OCI-LY7 (cell line): ENCODE data around the gene VNN1. TPM values are rescaled to one million over a fixed set of nuclear protein-coding genes. Genes with fewer than 3 reads are reported as not detected.
"Not testable (repeated sequence)": the region's sequence is repeated elsewhere in the genome, so short reads cannot be mapped to it uniquely, and the experiment has no call there.

Experiments used
- BruUV-seq: library from RNA; stranded (reverse); fragments of 400-500 nt; replicated peaks from 2 replicates; lab custom pipeline; 2021; lab: Mats Ljungman, UMichigan
- CTCF ChIA-PET: fragments of 300-600 bp; sonication (Branson Sonifier 250); formaldehyde crosslinking; loops from one replicate; lab custom pipeline; 2022; ENCODE audit warnings: antibody characterized with exemption; ENCODE audit not compliant: unreplicated experiment; lab: Charles Lee
- POLR2A ChIA-PET: fragments of 300-600 bp; sonication (Branson Sonifier 250); formaldehyde crosslinking; loops from one replicate; lab custom pipeline; 2022; ENCODE audit warnings: antibody characterized with exemption; lab: Charles Lee
- DNase-seq: peaks from one replicate; pipeline ENCODE4 v3.0.0-alpha.2; 2015; ENCODE audit warnings: low spot score
- H2AFZ ChIP-seq: fragments of 200-600 bp; sonication (generic), shearing (Covaris generic); 2 replicates; pipeline ENCODE4 v1.6.1; 2014; ENCODE audit warnings: mild to moderate bottlenecking, antibody characterized with exemption, low read length, moderate library complexity
- H3K27ac ChIP-seq: fragments of 200-600 bp; sonication (generic); 2 replicates; pipeline ENCODE4 v1.5.1; 2014; ENCODE audit warnings: mixed run types, low read depth, mild to moderate bottlenecking, moderate library complexity, low read length, inconsistent platforms; ENCODE audit not compliant: poor library complexity, severe bottlenecking
- H3K36me3 ChIP-seq: fragments of 200-600 bp; sonication (generic); 2 replicates; pipeline ENCODE4 v1.6.1; 2014; ENCODE audit warnings: mild to moderate bottlenecking, antibody characterized with exemption, low read length, moderate library complexity, mixed read lengths; ENCODE audit not compliant: insufficient read depth
- H3K4me1 ChIP-seq: fragments of 200-600 bp; sonication (generic); 2 replicates; pipeline ENCODE4 v1.5.1; 2014; ENCODE audit warnings: mild to moderate bottlenecking, low read length; ENCODE audit not compliant: insufficient read depth, poor library complexity, severe bottlenecking
- H3K4me2 ChIP-seq: fragments of 200-600 bp; sonication (generic); 2 replicates; pipeline ENCODE4 v1.6.1; 2014; ENCODE audit warnings: mild to moderate bottlenecking, low read length
- H3K4me3 ChIP-seq: fragments of 200-600 bp; sonication (generic); 2 replicates; pipeline ENCODE4 v1.5.1; 2014; ENCODE audit warnings: mild to moderate bottlenecking, low read depth, low read length; ENCODE audit not compliant: poor library complexity, severe bottlenecking
- H3K79me2 ChIP-seq: fragments of 200-600 bp; sonication (generic); 2 replicates; pipeline ENCODE4 v1.6.1; 2016; ENCODE audit warnings: low read depth, mild to moderate bottlenecking, low read length, moderate library complexity, mixed read lengths; ENCODE audit not compliant: insufficient read depth
- H3K9me2 ChIP-seq: fragments of 200-600 bp; sonication (generic); 2 replicates; pipeline ENCODE4 v1.6.1; 2016; ENCODE audit warnings: mild to moderate bottlenecking, low read length, mixed read lengths; ENCODE audit not compliant: insufficient read depth
- H3K9me3 ChIP-seq: fragments of 200-600 bp; sonication (generic); 2 replicates; pipeline ENCODE4 v1.6.1; 2014; ENCODE audit warnings: mild to moderate bottlenecking, mixed run types, low read length, mixed read lengths
- H4K20me1 ChIP-seq: fragments of 200-600 bp; sonication (generic); 2 replicates; pipeline ENCODE4 v1.6.1; 2014; ENCODE audit warnings: mild to moderate bottlenecking, antibody characterized with exemption, low read length, moderate library complexity, mixed read lengths; ENCODE audit not compliant: insufficient read depth
- EZH2phosphoT487 ChIP-seq: fragments of 200-600 bp; sonication (generic); IDR thresholded peaks from 2 replicates; pipeline ENCODE4 v1.6.1; 2018; ENCODE audit warnings: low read depth, borderline replicate concordance, mild to moderate bottlenecking, mixed run types, antibody characterized with exemption, low read length, moderate library complexity, mixed read lengths
- intact Hi-C: fragments of 100-400 bp; cut with micrococcal nuclease; formaldehyde crosslinking; loops from one replicate; pipeline ENCODE4 v1.10.0; 2022; ENCODE audit not compliant: unreplicated experiment
- total RNA-seq, 2 experiments: library from RNA; depleted of rRNA in 1 of 2; stranded (reverse); fragments of >200 nt in 1 of 2; shearing (Covaris generic) in 1 of 2; gene quantifications; 2 replicates each; pipeline ENCODE4 v1.2.3, GENCODE V29; 2014 to 2022
- TF ChIP-seq, protein P1 (sequence below): fragments of 200-600 bp; sonication (generic); conservative IDR thresholded peaks from 2 replicates; pipeline ENCODE4 v1.5.1; 2014; ENCODE audit warnings: mild to moderate bottlenecking, antibody characterized with exemption, low read length, moderate library complexity, mixed read lengths

Gene VNN1
- total RNA-seq, 2 experiments from 2014 or later, result not detected

- no peak for DNase-seq
- Histone ChIP-seq H3K9me3 (no peaks in the 10 kb centered on the region), H3K4me2 (no peak overlapping the region), H3K27ac (no peak overlapping the region), H2AFZ (no peak overlapping the region), H3K4me3 (no peak overlapping the region), H3K4me1 (peaks cover 3% of the 10 kb centered on the region), H4K20me1 (no peaks in the 10 kb centered on the region), H3K36me3 (no peaks in the 10 kb centered on the region), H3K79me2 (no peaks in the 10 kb centered on the region), H3K9me2 (no peaks in the 10 kb centered on the region; the same call in 1 of the 2 replicates)
- CTCF ChIA-PET, result no interaction called here
- BruUV-seq, result no TSS peak
- no peak for TF ChIP-seq EZH2phosphoT487
- TF ChIP-seq, protein P1, sequence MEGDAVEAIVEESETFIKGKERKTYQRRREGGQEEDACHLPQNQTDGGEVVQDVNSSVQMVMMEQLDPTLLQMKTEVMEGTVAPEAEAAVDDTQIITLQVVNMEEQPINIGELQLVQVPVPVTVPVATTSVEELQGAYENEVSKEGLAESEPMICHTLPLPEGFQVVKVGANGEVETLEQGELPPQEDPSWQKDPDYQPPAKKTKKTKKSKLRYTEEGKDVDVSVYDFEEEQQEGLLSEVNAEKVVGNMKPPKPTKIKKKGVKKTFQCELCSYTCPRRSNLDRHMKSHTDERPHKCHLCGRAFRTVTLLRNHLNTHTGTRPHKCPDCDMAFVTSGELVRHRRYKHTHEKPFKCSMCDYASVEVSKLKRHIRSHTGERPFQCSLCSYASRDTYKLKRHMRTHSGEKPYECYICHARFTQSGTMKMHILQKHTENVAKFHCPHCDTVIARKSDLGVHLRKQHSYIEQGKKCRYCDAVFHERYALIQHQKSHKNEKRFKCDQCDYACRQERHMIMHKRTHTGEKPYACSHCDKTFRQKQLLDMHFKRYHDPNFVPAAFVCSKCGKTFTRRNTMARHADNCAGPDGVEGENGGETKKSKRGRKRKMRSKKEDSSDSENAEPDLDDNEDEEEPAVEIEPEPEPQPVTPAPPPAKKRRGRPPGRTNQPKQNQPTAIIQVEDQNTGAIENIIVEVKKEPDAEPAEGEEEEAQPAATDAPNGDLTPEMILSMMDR, result no peak
- POLR2A ChIA-PET, result interaction anchor here (0.7 to 1.2 kb wide), 5 partner anchors 10 to 309 kb away, joined by 3 to 5 read pairs (median 4); partner anchors contain the start of gene TAAR8
- intact Hi-C loops, result no loop called here
These were observed 65.0 kb downstream of the VNN1 start for GRCh38 chr6:132648828-132649227.

DNA sequence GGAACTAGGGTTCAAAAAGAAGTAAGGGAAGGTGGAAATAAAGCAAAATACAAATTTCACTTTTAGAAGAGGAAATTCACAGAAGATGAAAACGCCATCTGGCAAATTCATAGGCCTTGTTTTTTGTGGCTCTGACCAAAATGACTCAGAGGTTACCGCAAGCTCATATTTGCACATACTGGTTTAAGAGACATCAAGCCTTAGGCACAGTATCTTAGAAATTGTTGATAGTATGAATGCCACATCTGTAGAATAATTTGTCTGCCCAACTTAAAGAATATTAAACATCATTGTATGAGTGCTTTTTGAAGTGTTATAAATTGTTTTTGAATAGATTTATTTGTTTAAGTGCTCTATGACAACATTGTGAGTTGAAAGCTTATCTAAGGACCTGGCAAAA, 65.5 kb downstream of the VNN1 start:
- intact Hi-C loops, result no loop called here
- Histone ChIP-seq H3K4me1 (peaks cover 8% of the 10 kb centered on the region), H3K79me2 (no peaks in the 10 kb centered on the region), H3K36me3 (no peaks in the 10 kb centered on the region), H4K20me1 (no peaks in the 10 kb centered on the region), H3K9me3 (no peaks in the 10 kb centered on the region), H3K9me2 (no peaks in the 10 kb centered on the region; the same call in 1 of the 2 replicates), H3K4me3 (no peak overlapping the region), H2AFZ (no peak overlapping the region), H3K27ac (no peak overlapping the region), H3K4me2 (no peak overlapping the region)
- BruUV-seq, result no TSS peak
- CTCF ChIA-PET, result no interaction called here
- POLR2A ChIA-PET, result interaction anchor here (0.6 to 1.2 kb wide), 6 partner anchors 10 to 309 kb away, joined by 3 to 5 read pairs (median 4); partner anchors contain the start of gene TAAR8
- TF ChIP-seq, protein P1, result no peak
- TF ChIP-seq EZH2phosphoT487, result no peak
- no peak for DNase-seq

- DNase-seq, result peak; percentile 9
- Histone ChIP-seq H3K36me3 (no peaks in the 10 kb centered on the region), H4K20me1 (no peaks in the 10 kb centered on the region), H3K4me3 (no peak overlapping the region), H3K4me2 (peak overlapping the region; percentile 20), H3K27ac (no peak overlapping the region), H2AFZ (peak overlapping the region; percentile 42), H3K4me1 (peaks cover 21% of the 10 kb centered on the region), H3K79me2 (no peaks in the 10 kb centered on the region), H3K9me2 (no peaks in the 10 kb centered on the region; the same call in 1 of the 2 replicates), H3K9me3 (no peaks in the 10 kb centered on the region)
- ChIA-PET POLR2A (interaction anchor here (0.7 to 0.8 kb wide), 2 partner anchors 44 to 120 kb away, joined by 3 read pairs; no protein-coding TSS in a partner anchor), CTCF (no interaction called here)
- TF ChIP-seq, protein P1, result no peak
- no peak for TF ChIP-seq EZH2phosphoT487
- no TSS peak for BruUV-seq
- intact Hi-C loops, result no loop called here
These were observed 70.3 kb downstream of the VNN1 start for GRCh38 chr6:132643547-132643946.

DNA sequence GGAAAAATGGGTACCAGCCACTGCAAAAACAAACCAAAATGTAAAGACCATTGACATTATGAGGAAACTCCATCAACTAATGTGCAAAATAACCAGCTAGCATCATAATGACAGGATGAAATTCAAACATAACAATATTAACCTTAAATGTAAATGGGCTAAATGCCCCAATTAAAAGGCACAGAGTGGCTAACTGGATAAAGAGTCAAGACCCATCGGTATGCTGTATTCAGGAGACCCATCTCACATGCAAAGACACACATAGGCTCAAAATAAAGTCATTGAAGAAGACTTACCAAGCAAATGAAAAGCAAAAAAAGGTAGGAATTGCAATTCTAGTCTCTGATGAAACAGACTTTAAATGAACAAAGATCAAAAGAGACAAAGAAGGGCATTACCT, 76.7 kb downstream of the VNN1 start:
- CTCF ChIA-PET, H4K20me1 ChIP-seq, intact Hi-C loops, H3K9me3 ChIP-seq, H3K36me3 ChIP-seq, H3K27ac ChIP-seq, H3K79me2 ChIP-seq, H2AFZ ChIP-seq, H3K4me1 ChIP-seq, H3K4me3 ChIP-seq, H3K4me2 ChIP-seq, DNase-seq, BruUV-seq, H3K9me2 ChIP-seq: not testable (repeated sequence)
- POLR2A ChIA-PET, result interaction anchor here (2.3 kb wide), 1 partner anchor 25 kb away, joined by 5 read pairs; no protein-coding TSS in a partner anchor
